GM18873 (cell line): ENCODE measurements around the gene TRAPPC2.

ENCODE experiments used
- ATAC-seq: cut with Tn5 transposase; IDR thresholded peaks from one replicate; pipeline ENCODE4 v1.9.1; 2021; ENCODE audit warnings: mild to moderate bottlenecking, moderate library complexity, moderate number of reproducible peaks; ENCODE audit not compliant: unreplicated experiment, low FRiP score

The TRAPPC2 gene

GRCh38 chrX:13734278-13735172 lies at the start of gene TRAPPC2, which contains the start of gene OFD1:
TSS of gene TRAPPC2 (minus strand) at chrX:13734620. CDS start at chrX:13719963, 14,657 bp downstream.
TSS of gene OFD1 (plus strand) at chrX:13734748. CDS start at chrX:13735072, 324 bp downstream.
- ATAC-seq = peak; percentile 93

- no peak for ATAC-seq
These were observed 46.5 kb upstream of the TRAPPC2 start for GRCh38 chrX:13780868-13781427.

GRCh38 chrX:13778916-13779315 lies 44.5 kb upstream of the TRAPPC2 start:
- no peak for ATAC-seq

- ATAC-seq = no peak
These were observed 42.0 kb upstream of the TRAPPC2 start for GRCh38 chrX:13776387-13776786.

GRCh38 chrX:13775837-13776236 lies 41.4 kb upstream of the TRAPPC2 start:
- no peak for ATAC-seq

GRCh38 chrX:13774696-13775095 lies 40.3 kb upstream of the TRAPPC2 start:
- ATAC-seq = no peak

- no peak for ATAC-seq
These were observed 35.7 kb upstream of the TRAPPC2 start for GRCh38 chrX:13770013-13770535.

- ATAC-seq = no peak
These were observed 34.5 kb upstream of the TRAPPC2 start for GRCh38 chrX:13768939-13769338.

GRCh38 chrX:13764765-13765164 lies 30.3 kb upstream of the TRAPPC2 start:
- no peak for ATAC-seq

- ATAC-seq = no peak
These were observed 29.9 kb upstream of the TRAPPC2 start for GRCh38 chrX:13764281-13764680.

GRCh38 chrX:13763489-13763888 lies 29.1 kb upstream of the TRAPPC2 start:
- ATAC-seq = no peak

GRCh38 chrX:13761606-13762414 lies 27.4 kb upstream of the TRAPPC2 start:
- ATAC-seq = peak; percentile 64

- ATAC-seq = no peak
These were observed 26.0 kb upstream of the TRAPPC2 start for GRCh38 chrX:13760426-13760825.

- peak; percentile 66 for ATAC-seq
These were observed 24.8 kb upstream of the TRAPPC2 start for GRCh38 chrX:13759152-13759718.

- no peak for ATAC-seq
These were observed 22.0 kb upstream of the TRAPPC2 start for GRCh38 chrX:13756381-13756780.

- ATAC-seq = no peak
These were observed 20.8 kb upstream of the TRAPPC2 start for GRCh38 chrX:13755254-13755653.

GRCh38 chrX:13754765-13755164 lies 20.3 kb upstream of the TRAPPC2 start:
- no peak for ATAC-seq

GRCh38 chrX:13752646-13753045 lies 18.2 kb upstream of the TRAPPC2 start:
- ATAC-seq = peak; percentile 68

- no peak for ATAC-seq
These were observed 17.7 kb upstream of the TRAPPC2 start for GRCh38 chrX:13752141-13752540.

GRCh38 chrX:13750812-13751211 lies 16.4 kb upstream of the TRAPPC2 start:
- no peak for ATAC-seq
